Gastroesophageal sphincter (tissue), 3 donors: Measurements from ENCODE around the gene RIMS1.

ENCODE experiments used
- EP300 ChIP-seq: sonication (generic); formaldehyde crosslinking; IDR thresholded peaks from one replicate; pipeline ENCODE4 v1.6.1; 2017; ENCODE audit warnings: antibody characterized with exemption, mild to moderate bottlenecking
- POLR2A ChIP-seq, 2 donors: fragments of 450-650 bp; IDR thresholded peaks; one replicate each; pipeline ENCODE4 v1.6.1; 2017; ENCODE audit warnings: antibody characterized with exemption in 2 of 2, mild to moderate bottlenecking in 2 of 2, moderate library complexity in 1 of 2
- TF ChIP-seq, protein P1 (sequence below), 4 experiments: fragments of 200-600 bp in 2 of 4; fragments of 450-650 bp in 2 of 4; sonication (generic) in 1 of 4; IDR thresholded peaks; one replicate each; pipeline ENCODE4 v1.5.1; 2017 to 2019; ENCODE audit warnings: antibody characterized with exemption in 4 of 4, mild to moderate bottlenecking in 2 of 4, moderate library complexity in 2 of 4

DNA sequence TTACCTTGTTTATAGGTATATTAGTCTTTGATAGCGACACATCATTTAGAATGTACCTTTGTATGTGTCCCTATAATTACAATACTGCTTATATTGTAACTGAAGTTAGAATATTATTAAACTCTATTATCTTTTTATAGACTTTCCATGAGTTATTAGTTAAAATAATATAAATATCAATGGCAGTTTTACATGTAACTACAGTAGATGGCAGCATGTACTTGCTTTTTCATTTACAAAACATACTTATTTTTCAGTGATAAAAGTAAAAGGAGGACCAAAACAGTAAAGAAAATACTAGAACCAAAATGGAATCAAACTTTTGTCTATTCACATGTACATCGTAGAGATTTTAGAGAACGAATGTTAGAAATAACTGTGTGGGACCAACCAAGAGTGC, 364.3 kb downstream of the RIMS1 start:
- TF ChIP-seq EP300 (no peak), POLR2A (IDR thresholded peaks at IDR 0.05) (no peak)
- TF ChIP-seq, protein P1, sequence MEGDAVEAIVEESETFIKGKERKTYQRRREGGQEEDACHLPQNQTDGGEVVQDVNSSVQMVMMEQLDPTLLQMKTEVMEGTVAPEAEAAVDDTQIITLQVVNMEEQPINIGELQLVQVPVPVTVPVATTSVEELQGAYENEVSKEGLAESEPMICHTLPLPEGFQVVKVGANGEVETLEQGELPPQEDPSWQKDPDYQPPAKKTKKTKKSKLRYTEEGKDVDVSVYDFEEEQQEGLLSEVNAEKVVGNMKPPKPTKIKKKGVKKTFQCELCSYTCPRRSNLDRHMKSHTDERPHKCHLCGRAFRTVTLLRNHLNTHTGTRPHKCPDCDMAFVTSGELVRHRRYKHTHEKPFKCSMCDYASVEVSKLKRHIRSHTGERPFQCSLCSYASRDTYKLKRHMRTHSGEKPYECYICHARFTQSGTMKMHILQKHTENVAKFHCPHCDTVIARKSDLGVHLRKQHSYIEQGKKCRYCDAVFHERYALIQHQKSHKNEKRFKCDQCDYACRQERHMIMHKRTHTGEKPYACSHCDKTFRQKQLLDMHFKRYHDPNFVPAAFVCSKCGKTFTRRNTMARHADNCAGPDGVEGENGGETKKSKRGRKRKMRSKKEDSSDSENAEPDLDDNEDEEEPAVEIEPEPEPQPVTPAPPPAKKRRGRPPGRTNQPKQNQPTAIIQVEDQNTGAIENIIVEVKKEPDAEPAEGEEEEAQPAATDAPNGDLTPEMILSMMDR (IDR thresholded peaks at IDR 0.05) = no peak
